CD14-positive monocyte (primary cell): ENCODE measurements around the gene PRKRA. TPM values are rescaled to one million over a fixed set of nuclear protein-coding genes. Genes with fewer than 3 reads are reported as not detected.

Experiments used
- DNase-seq, 3 donors: peaks; one replicate each; pipeline ENCODE4 v3.0.0-alpha.2; 2011 to 2022
- H2AFZ ChIP-seq: 2 replicates; pipeline ENCODE4 v1.6.0; 2012; ENCODE audit warnings: mild to moderate bottlenecking, low read depth, low read length, inconsistent platforms; ENCODE audit not compliant: insufficient read depth, poor library complexity, severe bottlenecking
- H3K27ac ChIP-seq, 2 donors: 1 replicate in 1 of 2; 2 replicates in 1 of 2; pipeline ENCODE4 v1.5.1; 2012 to 2013; ENCODE audit warnings: low read length in 2 of 2, control low read depth in 1 of 2, inconsistent platforms in 1 of 2, low read depth in 1 of 2, mild to moderate bottlenecking in 1 of 2
- H3K27me3 ChIP-seq, 2 donors: one replicate each; pipeline versions ENCODE4 v1.6.0 to v1.6.1; 2011 to 2013; ENCODE audit warnings: low read length in 2 of 2; ENCODE audit not compliant: control insufficient read depth in 2 of 2, insufficient read depth in 2 of 2
- H3K36me3 ChIP-seq, 2 donors: replicated peaks in 1 of 2; 1 replicate in 1 of 2; 2 replicates in 1 of 2; pipeline versions ENCODE4 v1.5.1 to v1.6.1; 2012 to 2013; ENCODE audit warnings: low read length in 2 of 2, control low read depth in 1 of 2, inconsistent platforms in 1 of 2, mild to moderate bottlenecking in 1 of 2; ENCODE audit not compliant: insufficient read depth in 2 of 2, control insufficient read depth in 1 of 2
- H3K4me1 ChIP-seq, 2 donors: 1 replicate in 1 of 2; 2 replicates in 1 of 2; pipeline versions ENCODE4 v1.5.1 to v1.6.1; 2012 to 2013; ENCODE audit warnings: low read length in 2 of 2, control low read depth in 1 of 2, inconsistent platforms in 1 of 2, mild to moderate bottlenecking in 1 of 2, moderate library complexity in 1 of 2; ENCODE audit not compliant: insufficient read depth in 2 of 2, control insufficient read depth in 1 of 2
- H3K4me2 ChIP-seq: replicated peaks from 2 replicates; pipeline ENCODE3; 2012; ENCODE audit warnings: low read length, moderate library complexity, mild to moderate bottlenecking; ENCODE audit not compliant: poor library complexity, severe bottlenecking; ENCODE audit errors: extremely low read depth
- H3K4me3 ChIP-seq, 3 experiments: fragments of 200-600 bp in 1 of 3; sonication (generic) in 1 of 3; replicated peaks in 1 of 3; 1 replicate in 2 of 3; 2 replicates in 1 of 3; pipeline ENCODE4 v1.5.1; 2011 to 2013; ENCODE audit warnings: low read length in 3 of 3, mild to moderate bottlenecking in 3 of 3, control low read depth in 2 of 3, low read depth in 2 of 3, inconsistent platforms in 1 of 3, moderate library complexity in 1 of 3
- H3K79me2 ChIP-seq: 2 replicates; pipeline ENCODE4 v1.6.0; 2012; ENCODE audit warnings: mild to moderate bottlenecking, control low read depth, inconsistent platforms, low read length, moderate library complexity; ENCODE audit not compliant: insufficient read depth
- H3K9ac ChIP-seq: 2 replicates; pipeline ENCODE4 v1.6.0; 2017; ENCODE audit warnings: low read length, mild to moderate bottlenecking; ENCODE audit not compliant: insufficient read depth, poor library complexity, severe bottlenecking
- H3K9me3 ChIP-seq, 2 donors: replicated peaks in 1 of 2; 1 replicate in 1 of 2; 2 replicates in 1 of 2; pipeline versions ENCODE4 v1.5.1 to v1.6.1; 2012 to 2013; ENCODE audit warnings: low read length in 2 of 2, control low read depth in 1 of 2; ENCODE audit not compliant: control insufficient read depth in 1 of 2, insufficient read depth in 1 of 2
- H4K20me1 ChIP-seq: 2 replicates; pipeline ENCODE4 v1.6.0; 2012; ENCODE audit warnings: mild to moderate bottlenecking, low read length, control low read depth, moderate library complexity; ENCODE audit not compliant: insufficient read depth
- H3K27ac Mint-ChIP-seq, 7 donors: one replicate each; pipeline ENCODE4 v1.8.0; 2020; ENCODE audit warnings: mild to moderate bottlenecking in 7 of 7, mixed read lengths in 7 of 7, moderate library complexity in 6 of 7, inconsistent platforms in 2 of 7
- H3K27me3 Mint-ChIP-seq, 3 donors: one replicate each; pipeline ENCODE4 v1.8.0; 2021 to 2022; ENCODE audit warnings: low read depth in 3 of 3, mild to moderate bottlenecking in 3 of 3, mixed read lengths in 3 of 3, moderate library complexity in 3 of 3, inconsistent platforms in 1 of 3
- H3K36me3 Mint-ChIP-seq, 2 donors: one replicate each; pipeline ENCODE4 v1.8.0; 2020; ENCODE audit warnings: mixed read lengths in 2 of 2, inconsistent platforms in 1 of 2, mild to moderate bottlenecking in 1 of 2
- H3K4me1 Mint-ChIP-seq: one replicate; pipeline ENCODE4 v1.8.0; 2020; ENCODE audit warnings: mild to moderate bottlenecking, mixed read lengths
- H3K4me3 Mint-ChIP-seq, 2 donors: one replicate each; pipeline ENCODE4 v1.8.0; 2020; ENCODE audit warnings: mild to moderate bottlenecking in 2 of 2, mixed read lengths in 2 of 2, moderate library complexity in 1 of 2
- H3K9me3 Mint-ChIP-seq, 7 donors: one replicate each; pipeline ENCODE4 v1.8.0; 2020 to 2022; ENCODE audit warnings: mixed read lengths in 7 of 7, mild to moderate bottlenecking in 6 of 7, moderate library complexity in 6 of 7, inconsistent platforms in 2 of 7
- WGBS: methylation state at CpG from one replicate; pipeline ENCODE4 v1.1.5; 2013; ENCODE audit warnings: missing lambda C conversion rate; ENCODE audit not compliant: insufficient coverage; 5-methylcytosine and 5-hydroxymethylcytosine counted together
- intact Hi-C, 2 donors: fragments of 100-400 bp; cut with micrococcal nuclease; formaldehyde crosslinking; loops; one replicate each; pipeline versions ENCODE4 v1.15.0 to v1.15.1; 2023
- polyA plus RNA-seq, 3 donors: library from polyadenylated mRNA; depleted of rRNA in 1 of 3; unstranded in 2 of 3; stranded (reverse) in 1 of 3; fragments of 300-500 nt in 2 of 3; fragments of >200 nt in 1 of 3; fragmentation: Illumina TruSeq in 2 of 3; gene quantifications; 1 replicate in 2 of 3; 2 replicates in 1 of 3; pipeline ENCODE4 v1.2.3, GENCODE V29; 2012 to 2021
- TF ChIP-seq, protein P1 (sequence below): fragments of 200-600 bp; IDR thresholded peaks from one replicate; pipeline ENCODE4 v1.8.0; 2022; ENCODE audit warnings: antibody characterized with exemption, mild to moderate bottlenecking

The PRKRA gene
- polyA plus RNA-seq, 3 donors = 21.0 to 35.8 (median 35.4) TPM

DNA sequence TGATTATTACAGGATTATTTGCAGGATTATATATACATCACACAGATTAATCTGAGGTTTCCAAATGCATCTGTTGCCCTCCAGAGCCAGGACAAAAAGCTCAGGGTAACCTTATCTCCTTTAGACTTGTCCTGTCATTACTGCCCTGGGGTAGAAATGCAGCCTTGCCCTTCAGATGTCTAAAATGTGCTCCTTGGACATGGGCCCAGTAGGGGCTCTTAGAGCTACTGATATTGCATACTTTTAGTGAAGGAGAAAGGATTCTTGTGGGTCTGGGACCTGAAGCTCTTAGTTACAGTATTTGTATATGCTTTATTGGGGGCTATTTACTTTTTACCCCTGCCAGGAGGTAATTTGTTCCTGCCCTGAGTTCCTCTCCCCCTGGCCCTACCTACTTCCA, 56.1 kb downstream of the PRKRA start:
- Mint-ChIP-seq H3K4me1 (peaks cover 3% of the 10 kb centered on the region), H3K27me3 (peaks cover 1 to 7% (median 3%) of the 10 kb centered on the region in 3 donors), H3K4me3 (no peak overlapping the region), H3K36me3 (no peaks in the 10 kb centered on the region), H3K27ac (no peak overlapping the region), H3K9me3 (no peaks in the 10 kb centered on the region)
- Histone ChIP-seq H3K79me2 (no peaks in the 10 kb centered on the region), H4K20me1 (no peaks in the 10 kb centered on the region), H2AFZ (no peak overlapping the region), H3K36me3 (no peaks in the 10 kb centered on the region), H3K4me1 (no peaks in the 10 kb centered on the region), H3K9me3 (no peaks in the 10 kb centered on the region), H3K4me2 (no peak overlapping the region), H3K27ac (no peak overlapping the region), H3K27me3 (no peaks in the 10 kb centered on the region), H3K9ac (no peak overlapping the region), H3K4me3 (no peak overlapping the region)
- TF ChIP-seq, protein P1, sequence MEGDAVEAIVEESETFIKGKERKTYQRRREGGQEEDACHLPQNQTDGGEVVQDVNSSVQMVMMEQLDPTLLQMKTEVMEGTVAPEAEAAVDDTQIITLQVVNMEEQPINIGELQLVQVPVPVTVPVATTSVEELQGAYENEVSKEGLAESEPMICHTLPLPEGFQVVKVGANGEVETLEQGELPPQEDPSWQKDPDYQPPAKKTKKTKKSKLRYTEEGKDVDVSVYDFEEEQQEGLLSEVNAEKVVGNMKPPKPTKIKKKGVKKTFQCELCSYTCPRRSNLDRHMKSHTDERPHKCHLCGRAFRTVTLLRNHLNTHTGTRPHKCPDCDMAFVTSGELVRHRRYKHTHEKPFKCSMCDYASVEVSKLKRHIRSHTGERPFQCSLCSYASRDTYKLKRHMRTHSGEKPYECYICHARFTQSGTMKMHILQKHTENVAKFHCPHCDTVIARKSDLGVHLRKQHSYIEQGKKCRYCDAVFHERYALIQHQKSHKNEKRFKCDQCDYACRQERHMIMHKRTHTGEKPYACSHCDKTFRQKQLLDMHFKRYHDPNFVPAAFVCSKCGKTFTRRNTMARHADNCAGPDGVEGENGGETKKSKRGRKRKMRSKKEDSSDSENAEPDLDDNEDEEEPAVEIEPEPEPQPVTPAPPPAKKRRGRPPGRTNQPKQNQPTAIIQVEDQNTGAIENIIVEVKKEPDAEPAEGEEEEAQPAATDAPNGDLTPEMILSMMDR = no peak
- no peak for DNase-seq
- intact Hi-C loops = no loop called here

DNA sequence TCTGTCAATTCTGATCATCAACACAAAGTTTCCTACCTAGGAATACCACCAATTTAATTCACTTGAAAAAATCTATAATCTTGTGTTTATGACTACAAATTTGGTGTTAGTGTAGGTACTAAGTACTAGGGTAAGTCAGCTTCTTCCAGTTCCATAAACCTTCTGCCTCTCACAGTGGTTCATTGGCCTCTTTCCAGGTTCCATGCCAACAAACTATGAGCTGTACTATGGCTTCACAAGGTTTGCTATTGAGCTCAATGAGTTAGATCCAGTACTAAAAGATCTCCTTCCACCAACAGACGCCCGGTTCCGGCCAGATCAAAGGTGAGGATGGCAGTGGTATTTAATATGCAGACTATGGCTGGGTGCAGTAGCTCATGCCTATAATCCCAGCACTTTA, 58.8 kb downstream of the PRKRA start:
- H2AFZ ChIP-seq = no peak overlapping the region
- WGBS = no CpG with 5 or more reads among the region's 3 CpGs
- intact Hi-C loops = no loop called here
- Mint-ChIP-seq H3K4me3 (no peak overlapping the region), H3K9me3 (peaks cover 0 to 2% (median 0%) of the 10 kb centered on the region in 7 donors), H3K27me3 (peaks cover 1 to 7% (median 3%) of the 10 kb centered on the region in 3 donors), H3K36me3 (no peaks in the 10 kb centered on the region), H3K27ac (no peak overlapping the region), H3K4me1 (peaks cover 2% of the 10 kb centered on the region)
- no peaks in the 10 kb centered on the region for H4K20me1 ChIP-seq
- no peak for DNase-seq
- no peak overlapping the region for H3K4me3 ChIP-seq
- H3K4me2 ChIP-seq = no peak overlapping the region
- TF ChIP-seq, protein P1 = no peak
- H3K27me3 ChIP-seq = no peaks in the 10 kb centered on the region
- no peak overlapping the region for H3K9ac ChIP-seq
- no peaks in the 10 kb centered on the region for H3K9me3 ChIP-seq
- no peak overlapping the region for H3K27ac ChIP-seq
- H3K79me2 ChIP-seq = no peaks in the 10 kb centered on the region
- H3K4me1 ChIP-seq = no peaks in the 10 kb centered on the region
- H3K36me3 ChIP-seq = no peaks in the 10 kb centered on the region
